PFSK-1 (cell line): ENCODE data around the gene ATP5MG.
A peak's percentile ranks its signal among the peaks of the same experiment; 100 is the strongest.

ENCODE experiments used
- FOXP2 ChIP-seq: optimal IDR thresholded peaks from 2 replicates; pipeline ENCODE3; 2011; ENCODE audit warnings: borderline replicate concordance, control low read depth, inconsistent platforms; ENCODE audit not compliant: insufficient read depth; ENCODE audit errors: extremely low read length, extremely low read depth
- POLR2AphosphoS5 ChIP-seq: IDR thresholded peaks from 2 replicates; pipeline ENCODE4 v1.6.1; 2012; ENCODE audit warnings: low read depth, mild to moderate bottlenecking, control low read depth, low read length, moderate library complexity
- SIN3A ChIP-seq: IDR thresholded peaks from 2 replicates; pipeline ENCODE4 v1.6.1; 2012; ENCODE audit warnings: mild to moderate bottlenecking, low read length, moderate library complexity, borderline replicate concordance; ENCODE audit not compliant: insufficient read depth
- TAF1 ChIP-seq: IDR thresholded peaks from 2 replicates; pipeline ENCODE4 v1.6.1; 2012; ENCODE audit warnings: low read length, control low read depth, borderline replicate concordance; ENCODE audit not compliant: insufficient read depth
- TF ChIP-seq, protein P1 (sequence below), 2 experiments: IDR thresholded peaks; 2 replicates each; pipeline versions ENCODE4 v1.6.1 to v1.8.0; 2011 to 2012; ENCODE audit warnings: low read depth in 2 of 2, low read length in 2 of 2, control low read depth in 1 of 2, inconsistent platforms in 1 of 2, mild to moderate bottlenecking in 1 of 2, moderate library complexity in 1 of 2; ENCODE audit not compliant: insufficient read depth in 1 of 2

The ATP5MG gene

DNA sequence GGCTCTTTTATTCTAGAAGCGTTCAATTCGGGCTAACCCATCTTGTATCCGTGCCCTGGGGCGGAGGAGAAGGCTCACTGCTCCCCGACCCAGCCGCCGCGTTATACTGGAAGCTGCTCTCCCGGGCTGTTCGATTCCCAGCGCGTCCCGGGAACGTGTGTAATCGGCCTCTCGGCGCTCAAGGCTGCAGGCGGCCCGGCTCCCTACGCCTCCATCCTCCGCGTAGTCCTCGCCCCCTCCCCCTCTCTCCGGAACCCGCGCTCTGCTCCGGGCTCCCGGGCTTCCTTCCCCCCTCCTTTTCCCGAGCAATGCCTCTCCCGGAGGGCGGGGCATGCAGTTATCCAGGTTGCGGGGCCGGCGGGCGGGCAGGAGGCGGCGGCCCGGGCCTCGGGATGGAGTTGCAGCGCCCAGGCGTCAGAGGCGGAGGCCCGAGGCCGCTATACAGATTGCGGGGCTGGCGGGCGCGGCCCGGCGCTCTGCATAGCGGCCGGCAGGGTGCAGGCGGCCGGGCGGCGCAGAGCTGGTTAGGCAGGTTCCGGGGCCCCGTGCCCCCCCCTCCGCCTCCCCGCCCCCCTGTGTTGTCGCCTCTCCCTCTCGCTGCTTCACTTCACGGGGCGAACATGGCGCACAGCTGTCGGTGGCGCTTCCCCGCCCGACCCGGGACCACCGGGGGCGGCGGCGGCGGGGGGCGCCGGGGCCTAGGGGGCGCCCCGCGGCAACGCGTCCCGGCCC lies 34.7 kb downstream of the ATP5MG start, which contains the start of gene KMT2A:
Gene KMT2A (plus strand): TSS at position 600 of the 732 bp plus-strand sequence. CDS start 21 bp downstream, at position 621.
- peak; percentile 57 for TF ChIP-seq FOXP2
- peak; percentile 51; the same call in 1 of the 2 replicates for TF ChIP-seq SIN3A
- peak; percentile 81 for TF ChIP-seq TAF1
- peak; percentile 69; the same call in 1 of the 2 replicates for TF ChIP-seq POLR2AphosphoS5
- TF ChIP-seq, protein P1, sequence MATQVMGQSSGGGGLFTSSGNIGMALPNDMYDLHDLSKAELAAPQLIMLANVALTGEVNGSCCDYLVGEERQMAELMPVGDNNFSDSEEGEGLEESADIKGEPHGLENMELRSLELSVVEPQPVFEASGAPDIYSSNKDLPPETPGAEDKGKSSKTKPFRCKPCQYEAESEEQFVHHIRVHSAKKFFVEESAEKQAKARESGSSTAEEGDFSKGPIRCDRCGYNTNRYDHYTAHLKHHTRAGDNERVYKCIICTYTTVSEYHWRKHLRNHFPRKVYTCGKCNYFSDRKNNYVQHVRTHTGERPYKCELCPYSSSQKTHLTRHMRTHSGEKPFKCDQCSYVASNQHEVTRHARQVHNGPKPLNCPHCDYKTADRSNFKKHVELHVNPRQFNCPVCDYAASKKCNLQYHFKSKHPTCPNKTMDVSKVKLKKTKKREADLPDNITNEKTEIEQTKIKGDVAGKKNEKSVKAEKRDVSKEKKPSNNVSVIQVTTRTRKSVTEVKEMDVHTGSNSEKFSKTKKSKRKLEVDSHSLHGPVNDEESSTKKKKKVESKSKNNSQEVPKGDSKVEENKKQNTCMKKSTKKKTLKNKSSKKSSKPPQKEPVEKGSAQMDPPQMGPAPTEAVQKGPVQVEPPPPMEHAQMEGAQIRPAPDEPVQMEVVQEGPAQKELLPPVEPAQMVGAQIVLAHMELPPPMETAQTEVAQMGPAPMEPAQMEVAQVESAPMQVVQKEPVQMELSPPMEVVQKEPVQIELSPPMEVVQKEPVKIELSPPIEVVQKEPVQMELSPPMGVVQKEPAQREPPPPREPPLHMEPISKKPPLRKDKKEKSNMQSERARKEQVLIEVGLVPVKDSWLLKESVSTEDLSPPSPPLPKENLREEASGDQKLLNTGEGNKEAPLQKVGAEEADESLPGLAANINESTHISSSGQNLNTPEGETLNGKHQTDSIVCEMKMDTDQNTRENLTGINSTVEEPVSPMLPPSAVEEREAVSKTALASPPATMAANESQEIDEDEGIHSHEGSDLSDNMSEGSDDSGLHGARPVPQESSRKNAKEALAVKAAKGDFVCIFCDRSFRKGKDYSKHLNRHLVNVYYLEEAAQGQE (IDR thresholded peaks at IDR 0.05; ENCODE audit: insufficient read depth in 1 of 2, low read depth in 2 of 2, low read length in 2 of 2), result peak; percentile 24 to 55; a peak in 1 of 4 replicates

DNA sequence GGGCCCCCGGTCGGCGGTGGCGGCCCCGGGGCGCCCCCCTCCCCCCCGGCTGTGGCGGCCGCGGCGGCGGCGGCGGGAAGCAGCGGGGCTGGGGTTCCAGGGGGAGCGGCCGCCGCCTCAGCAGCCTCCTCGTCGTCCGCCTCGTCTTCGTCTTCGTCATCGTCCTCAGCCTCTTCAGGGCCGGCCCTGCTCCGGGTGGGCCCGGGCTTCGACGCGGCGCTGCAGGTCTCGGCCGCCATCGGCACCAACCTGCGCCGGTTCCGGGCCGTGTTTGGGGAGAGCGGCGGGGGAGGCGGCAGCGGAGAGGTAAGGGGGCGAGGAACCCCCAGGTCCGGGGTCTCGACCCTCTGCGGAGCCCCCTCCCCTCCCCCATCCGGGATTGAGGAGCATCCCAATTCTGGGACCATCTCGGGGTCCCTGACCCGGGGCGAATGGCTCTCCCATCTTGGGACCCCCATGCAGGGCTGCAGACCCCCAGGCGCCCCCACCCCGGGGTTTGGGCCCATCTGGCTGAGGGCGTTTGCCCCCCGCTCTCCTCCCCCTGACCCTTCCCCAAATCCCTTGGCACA lies 35.3 kb downstream of the ATP5MG start:
- TF ChIP-seq SIN3A (no peak), TAF1 (no peak), POLR2AphosphoS5 (no peak), FOXP2 (no peak)
- TF ChIP-seq, protein P1 (IDR thresholded peaks at IDR 0.05; ENCODE audit: insufficient read depth in 1 of 2, low read depth in 2 of 2, low read length in 2 of 2), result no peak

DNA sequence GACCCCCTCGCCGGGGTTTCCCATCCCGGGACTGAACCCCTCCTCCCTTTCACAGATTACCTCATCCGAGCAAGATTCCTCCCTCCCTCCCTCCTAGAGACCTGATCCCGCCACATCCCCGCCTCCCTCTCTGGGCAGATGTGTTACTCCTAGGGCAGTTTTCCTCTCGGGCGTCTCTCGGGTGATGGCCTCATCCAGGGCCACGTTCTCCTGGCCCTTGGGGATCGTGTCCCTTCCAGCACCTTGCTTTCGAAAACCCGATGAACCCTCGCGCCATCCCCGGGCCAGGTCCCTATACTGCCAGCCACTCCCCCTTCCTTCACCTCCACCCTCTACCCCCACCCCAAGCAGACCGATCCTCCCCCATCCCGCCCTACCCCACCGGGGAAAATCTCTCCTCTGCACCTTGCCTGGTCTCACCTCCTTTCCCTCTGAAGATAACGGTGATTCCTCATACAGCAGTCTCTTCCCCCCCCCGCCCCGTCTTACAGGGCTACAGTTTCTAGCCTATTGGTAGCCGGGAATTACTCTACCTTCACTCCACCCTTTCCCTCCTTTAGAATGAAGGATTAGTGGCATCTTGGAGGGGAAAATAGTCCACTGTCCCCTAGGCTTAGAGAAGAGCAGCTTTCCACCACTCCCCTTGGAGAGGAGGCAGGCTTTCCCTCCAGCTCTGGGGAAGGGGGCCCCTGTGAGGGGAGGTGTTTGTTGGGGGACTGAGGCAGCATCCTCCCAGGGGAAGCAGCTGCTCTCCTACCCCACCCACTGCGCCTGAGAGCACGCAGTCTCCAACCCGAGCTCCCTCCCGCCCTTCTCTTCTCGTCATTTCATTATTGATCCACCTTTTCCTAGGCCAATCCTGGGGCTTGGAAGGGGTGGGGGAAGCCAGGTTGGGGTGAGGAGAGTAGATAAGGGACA lies 36.1 kb downstream of the ATP5MG start:
- TF ChIP-seq FOXP2, result no peak
- TF ChIP-seq, protein P1 (IDR thresholded peaks at IDR 0.05; ENCODE audit: insufficient read depth in 1 of 2, low read depth in 2 of 2, low read length in 2 of 2), result no peak
- TF ChIP-seq SIN3A, result no peak; the same call in 1 of the 2 replicates
- no peak for TF ChIP-seq TAF1
- TF ChIP-seq POLR2AphosphoS5, result no peak

DNA sequence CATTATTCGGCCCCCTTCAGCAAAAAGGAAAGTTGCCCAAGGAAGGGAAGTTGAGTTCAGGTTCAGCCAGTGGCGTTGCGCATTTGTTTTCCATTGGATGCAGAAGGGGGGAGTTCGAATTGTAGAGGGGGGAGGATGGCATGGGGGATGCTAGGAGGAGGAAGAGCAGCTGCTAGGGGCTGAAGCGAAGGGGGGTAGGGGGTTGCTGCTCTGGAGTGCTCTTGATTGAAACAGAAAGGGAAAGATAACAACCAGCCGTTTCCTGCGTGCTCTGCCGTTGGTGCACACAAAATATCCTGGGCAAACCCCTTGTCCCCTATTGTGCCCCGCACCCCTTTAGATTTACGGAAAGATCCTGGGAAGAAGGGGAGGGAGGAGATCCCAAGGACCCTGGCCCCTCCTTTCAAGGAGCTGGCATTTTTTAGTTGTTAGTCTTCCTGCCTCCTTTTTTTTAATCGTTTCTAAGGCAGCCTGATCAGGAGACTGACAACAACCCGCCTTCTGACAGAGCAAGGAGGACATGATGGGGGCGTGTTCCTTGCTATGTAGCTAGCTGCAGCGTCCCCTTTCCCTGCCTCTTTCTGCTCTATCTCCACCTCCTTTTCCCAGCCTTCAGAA lies 37.0 kb downstream of the ATP5MG start:
- TF ChIP-seq POLR2AphosphoS5 (no peak), TAF1 (no peak), SIN3A (peak; percentile 94; the same call in 1 of the 2 replicates), FOXP2 (no peak)
- TF ChIP-seq, protein P1 (IDR thresholded peaks at IDR 0.05; ENCODE audit: insufficient read depth in 1 of 2, low read depth in 2 of 2, low read length in 2 of 2), result no peak
